GM23248 (cell line): ENCODE data around the gene TMEM239.

Experiments used
- EZH2 ChIP-seq: fragments of 200-600 bp; sonication (generic); IDR thresholded peaks from 2 replicates; pipeline ENCODE4 v1.6.1; 2018; ENCODE audit warnings: antibody characterized with exemption, mild to moderate bottlenecking; ENCODE audit not compliant: insufficient read depth, poor library complexity, severe bottlenecking
- EZH2phosphoT487 ChIP-seq: fragments of 200-600 bp; sonication (generic); IDR thresholded peaks from 2 replicates; pipeline ENCODE4 v1.6.1; 2018; ENCODE audit warnings: antibody characterized with exemption, moderate library complexity, mild to moderate bottlenecking, low read depth; ENCODE audit not compliant: insufficient read depth

DNA sequence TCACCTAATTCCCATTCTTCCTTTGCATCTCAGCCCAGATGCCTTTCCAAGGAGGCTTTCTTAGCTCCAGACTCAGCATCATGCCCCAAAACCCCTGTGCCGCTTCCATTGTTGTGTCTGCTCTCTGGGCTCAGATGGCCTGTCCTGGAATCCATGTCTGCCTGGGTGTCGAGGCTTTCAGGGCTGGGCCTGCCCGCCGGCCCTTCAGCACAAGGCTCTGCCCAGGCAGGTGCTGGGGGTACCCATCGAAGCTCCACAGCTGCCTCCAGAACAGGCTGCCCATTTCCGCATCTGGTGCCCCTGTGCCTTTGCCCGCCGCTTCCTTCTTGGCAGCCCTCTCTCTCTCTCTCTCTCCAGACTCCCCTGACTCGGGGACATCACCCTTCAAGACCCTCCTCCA lies 16.9 kb upstream of the TMEM239 start:
- TF ChIP-seq EZH2phosphoT487 (no peak), EZH2 (no peak)
